ENCODE results near the gene FREM1.

Gene FREM1

GRCh38 chr9:14939378-14939777 is 29.1 kb upstream of the FREM1 start:
- no peak for TF ChIP-seq CTCF (IDR thresholded peaks at IDR 0.05; ENCODE audit: low read length, missing control alignments)
- DNase-seq (ENCODE audit: low read depth) = no peak
- H3K4me3 ChIP-seq (replicated peaks; ENCODE audit: low read depth, low read length) = no peak overlapping the region

DNA sequence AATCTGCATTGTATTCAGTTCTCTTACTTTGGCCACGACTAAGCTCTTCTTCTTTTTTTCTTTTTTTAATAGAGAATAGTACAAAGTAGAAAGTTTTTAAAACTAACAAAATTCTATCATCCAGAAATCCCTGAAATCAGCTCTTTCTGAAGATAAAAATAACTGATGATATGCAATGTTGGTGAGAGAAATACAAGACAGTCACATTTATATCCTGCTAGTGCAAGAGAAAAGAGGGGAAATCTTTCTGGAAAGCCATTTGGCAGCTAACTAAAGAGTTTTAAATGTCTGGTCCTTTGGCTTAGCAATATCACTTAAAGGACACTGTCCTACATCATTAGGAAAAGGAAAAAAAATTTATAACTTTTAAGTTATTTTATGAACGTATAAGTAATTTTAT is 27.0 kb upstream of the FREM1 start:
- TF ChIP-seq CTCF (IDR thresholded peaks at IDR 0.05; ENCODE audit: low read length, missing control alignments) = no peak

GRCh38 chr9:14936491-14936890 is 26.3 kb upstream of the FREM1 start:
- no peak for DNase-seq (ENCODE audit: low read depth)
- no peak for TF ChIP-seq CTCF (IDR thresholded peaks at IDR 0.05; ENCODE audit: low read length, missing control alignments)
- H3K4me3 ChIP-seq (replicated peaks; ENCODE audit: low read depth, low read length) = no peak overlapping the region

More for the DNA sequence above, 27.0 kb upstream of the FREM1 start:
- no peak for DNase-seq (ENCODE audit: low read depth)
- H3K4me3 ChIP-seq (replicated peaks; ENCODE audit: low read depth, low read length) = no peak overlapping the region

DNA sequence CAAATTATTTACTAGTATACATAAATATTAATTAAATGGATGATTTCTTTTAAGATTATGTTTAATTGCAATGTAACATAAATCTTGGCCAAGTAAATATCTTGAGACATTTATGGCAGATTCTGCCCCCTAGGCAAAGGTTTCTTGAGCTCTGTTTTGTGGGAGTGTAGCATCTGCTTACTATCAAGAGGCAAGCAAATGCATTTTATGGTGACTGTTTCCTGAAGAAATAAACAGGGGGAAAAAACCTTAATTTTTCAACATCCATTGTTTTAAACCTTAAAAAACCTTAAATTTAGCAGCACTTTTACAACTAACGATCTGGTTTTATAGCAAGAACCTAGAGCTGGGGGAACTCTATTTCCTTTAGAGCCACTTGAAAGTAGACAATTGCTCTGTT is 25.7 kb upstream of the FREM1 start:
- no peak for DNase-seq (ENCODE audit: low read depth)
- H3K4me3 ChIP-seq (replicated peaks; ENCODE audit: low read depth, low read length) = no peak overlapping the region
- no peak for TF ChIP-seq CTCF (IDR thresholded peaks at IDR 0.05; ENCODE audit: low read length, missing control alignments)

DNA sequence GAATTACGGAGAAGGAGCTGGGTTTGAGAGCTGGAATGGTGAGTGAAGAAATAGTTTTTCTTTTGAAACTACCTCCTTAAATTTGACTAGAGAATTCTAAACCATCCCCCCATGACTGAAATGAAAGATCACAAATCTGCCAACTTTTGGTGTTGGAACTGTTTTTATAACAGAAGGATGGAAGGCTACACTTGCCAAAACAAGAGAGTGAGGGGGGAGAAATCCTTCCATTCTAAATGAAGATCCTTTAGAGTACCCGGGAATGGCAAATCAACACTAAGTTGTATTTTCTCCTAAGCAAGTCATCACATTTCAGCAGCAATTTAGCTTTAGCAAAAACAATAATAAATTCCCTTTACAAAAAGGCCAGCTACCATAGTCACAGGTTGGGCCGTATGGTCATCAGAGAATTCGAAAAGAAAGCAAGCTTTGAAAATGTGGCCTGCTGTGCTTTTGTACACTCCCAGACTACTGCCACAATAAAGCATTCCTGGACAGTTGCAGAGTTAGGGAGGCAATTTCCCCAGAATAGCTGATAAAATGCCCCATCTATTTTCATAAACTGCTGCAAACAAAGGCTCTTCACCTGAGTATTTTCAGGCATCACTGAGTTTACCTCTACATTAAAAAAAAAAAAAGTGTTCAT is 25.0 kb upstream of the FREM1 start:
- H3K4me3 ChIP-seq (replicated peaks; ENCODE audit: low read depth, low read length) = no peak overlapping the region
- no peak for TF ChIP-seq CTCF (IDR thresholded peaks at IDR 0.05; ENCODE audit: low read length, missing control alignments)
- DNase-seq (ENCODE audit: low read depth) = no peak

- TF ChIP-seq CTCF (IDR thresholded peaks at IDR 0.05; ENCODE audit: low read length, missing control alignments) = no peak
- DNase-seq (ENCODE audit: low read depth) = no peak
- no peak overlapping the region for H3K4me3 ChIP-seq (replicated peaks; ENCODE audit: low read depth, low read length)
Measured at GRCh38 chr9:14932641-14933040, 22.4 kb upstream of the FREM1 start.

- TF ChIP-seq CTCF (IDR thresholded peaks at IDR 0.05; ENCODE audit: low read length, missing control alignments) = no peak
- DNase-seq (ENCODE audit: low read depth) = no peak
- H3K4me3 ChIP-seq (replicated peaks; ENCODE audit: low read depth, low read length) = no peak overlapping the region
Measured at GRCh38 chr9:14932231-14932630, 22.0 kb upstream of the FREM1 start.

Measured in fibroblast of pulmonary artery (primary cell).